SW480 (cell line): ENCODE data around the gene ANKRD6.

Experiments
- DNase-seq: peaks from one replicate; pipeline ENCODE4 v3.0.0-alpha.2; 2016; ENCODE audit warnings: low spot score

The ANKRD6 gene

GRCh38 chr6:89657445-89658158 is 224.7 kb downstream of the ANKRD6 start:
- DNase-seq = no peak

- no peak for DNase-seq
Measured at GRCh38 chr6:89660981-89661380, 228.0 kb downstream of the ANKRD6 start.

GRCh38 chr6:89661559-89661958 is 228.6 kb downstream of the ANKRD6 start:
- DNase-seq = no peak

- no peak for DNase-seq
Measured at GRCh38 chr6:89662659-89663223, 229.8 kb downstream of the ANKRD6 start.

- DNase-seq = no peak
Measured at GRCh38 chr6:89667872-89668556, 235.1 kb downstream of the ANKRD6 start.

GRCh38 chr6:89669002-89669401 is 236.1 kb downstream of the ANKRD6 start:
- no peak for DNase-seq

GRCh38 chr6:89670935-89671565 is 238.1 kb downstream of the ANKRD6 start:
- no peak for DNase-seq

- no peak for DNase-seq
Measured at GRCh38 chr6:89675949-89676748, 243.2 kb downstream of the ANKRD6 start.

- DNase-seq = no peak
Measured at GRCh38 chr6:89678531-89678930, 245.6 kb downstream of the ANKRD6 start.

- no peak for DNase-seq
Measured at GRCh38 chr6:89679215-89680120, 246.5 kb downstream of the ANKRD6 start.

GRCh38 chr6:89680150-89680549 is 247.2 kb downstream of the ANKRD6 start:
- no peak for DNase-seq

- DNase-seq = no peak
Measured at GRCh38 chr6:89680551-89680950, 247.6 kb downstream of the ANKRD6 start.

GRCh38 chr6:89681983-89682564 is 249.1 kb downstream of the ANKRD6 start:
- DNase-seq = no peak

GRCh38 chr6:89682991-89683390 is 250.0 kb downstream of the ANKRD6 start:
- DNase-seq = no peak
